HepG2 (cell line): Measurements from ENCODE around the gene ITPR1. TPM values are rescaled to one million over a fixed set of nuclear protein-coding genes. Genes with fewer than 3 reads are reported as not detected.

Experiments
- ATAC-seq: fragments of 200-7000 bp; cut with Tn5 transposase; 3 replicates; pipeline ENCODE4 v1.9.1; 2020; ENCODE audit warnings: mild to moderate bottlenecking, moderate library complexity
- BruUV-seq: library from RNA; stranded (reverse); fragments of 400-500 nt; replicated peaks from 2 replicates; lab custom pipeline; 2021; lab: Mats Ljungman, UMichigan
- CTCF ChIA-PET: fragments of 300-600 bp; formaldehyde crosslinking; extraction: SDS; loops from one replicate; lab custom pipeline; 2021; ENCODE audit warnings: low total read pairs, inconsistent platforms, low intra/inter-chr PET ratio; lab: Yijun Ruan, JAX
- POLR2A ChIA-PET: fragments of 350-600 bp; sonication (Branson Sonifier 250); formaldehyde crosslinking; loops from one replicate; lab custom pipeline; 2020; ENCODE audit warnings: antibody characterized with exemption, inconsistent platforms; lab: Yijun Ruan, JAX
- DNase-seq: peaks from one replicate; pipeline ENCODE4 v3.0.0-alpha.2; 2015; ENCODE audit warnings: low spot score
- FAIRE-seq: peaks from 3 replicates; lab custom pipeline; 2011; peaks lifted over from hg19 to GRCh38; lab: Jason Lieb, UNC
- H2AFZ ChIP-seq: one replicate; pipeline ENCODE4 v1.6.1; 2011; ENCODE audit warnings: low read length, inconsistent platforms
- H3K27ac ChIP-seq: fragments of 300-600 bp; 3 replicates; pipeline ENCODE4 v1.8.0; 2011; ENCODE audit warnings: mixed run types, mild to moderate bottlenecking, mixed read lengths, low read length, inconsistent platforms; ENCODE audit not compliant: insufficient read depth; ENCODE audit errors: extremely low read length
- H3K27me3 ChIP-seq, 2 experiments: fragments of 200-600 bp in 1 of 2; 2 replicates in 1 of 2; 3 replicates in 1 of 2; pipeline versions ENCODE4 v1.6.0 to v1.8.0; 2011; ENCODE audit warnings: low read length in 2 of 2, mild to moderate bottlenecking in 2 of 2, moderate library complexity in 2 of 2, inconsistent platforms in 1 of 2; ENCODE audit not compliant: insufficient read depth in 2 of 2, control insufficient read depth in 1 of 2
- H3K36me3 ChIP-seq, 2 experiments: fragments of 200-600 bp in 1 of 2; replicated peaks in 1 of 2; 2 replicates in 1 of 2; 3 replicates in 1 of 2; pipeline versions ENCODE4 v1.5.1 to v1.8.0; 2011; ENCODE audit warnings: low read length in 2 of 2, inconsistent platforms in 1 of 2; ENCODE audit not compliant: insufficient read depth in 2 of 2, control insufficient read depth in 1 of 2
- H3K4me1 ChIP-seq: 2 replicates; pipeline ENCODE4 v1.5.1; 2012; ENCODE audit warnings: low read length, inconsistent platforms; ENCODE audit not compliant: insufficient read depth
- H3K4me2 ChIP-seq: 2 replicates; pipeline ENCODE4 v1.6.0; 2011; ENCODE audit warnings: low read depth, low read length, inconsistent platforms
- H3K4me3 ChIP-seq, 3 experiments: fragments of 200-600 bp in 1 of 3; sonication (generic), shearing (Covaris generic) in 1 of 3; replicated peaks in 1 of 3; 2 replicates each; pipeline ENCODE4 v1.5.1; 2011 to 2016; ENCODE audit warnings: low read length in 3 of 3, inconsistent platforms in 2 of 3, low read depth in 2 of 3, mild to moderate bottlenecking in 2 of 3, control low read depth in 1 of 3, mixed read lengths in 1 of 3; ENCODE audit not compliant: insufficient read depth in 1 of 3
- H3K79me2 ChIP-seq: one replicate; pipeline ENCODE4 v1.6.1; 2011; ENCODE audit warnings: low read length, inconsistent platforms; ENCODE audit not compliant: insufficient read depth
- H3K9ac ChIP-seq: 2 replicates; pipeline ENCODE4 v1.6.0; 2011; ENCODE audit warnings: mild to moderate bottlenecking, low read depth, low read length, inconsistent platforms; ENCODE audit not compliant: insufficient read depth
- H3K9me3 ChIP-seq: 2 replicates; pipeline ENCODE4 v1.5.1; 2012; ENCODE audit warnings: mild to moderate bottlenecking, low read length
- H4K20me1 ChIP-seq: 2 replicates; pipeline ENCODE4 v1.6.0; 2011; ENCODE audit warnings: inconsistent platforms, mild to moderate bottlenecking, low read length, moderate library complexity; ENCODE audit not compliant: insufficient read depth
- ELK4 ChIP-seq: sonication (generic); formaldehyde crosslinking; IDR thresholded peaks from 2 replicates; pipeline ENCODE4 v1.9.0; 2021; ENCODE audit warnings: missing genetic modification reagents, borderline replicate concordance
- HIVEP1 ChIP-seq: sonication (generic); formaldehyde crosslinking; IDR thresholded peaks from 2 replicates; pipeline ENCODE4 v1.4.0; 2020; ENCODE audit warnings: mild to moderate bottlenecking, missing genetic modification reagents
- NONO ChIP-seq, 2 experiments: fragments of 450-650 bp in 1 of 2; sonication (generic) in 1 of 2; formaldehyde crosslinking in 1 of 2; IDR thresholded peaks in 1 of 2; conservative IDR thresholded peaks in 1 of 2; 2 replicates each; pipeline versions ENCODE4 v1.6.1 to v1.8.0; 2017 to 2022; ENCODE audit warnings: mild to moderate bottlenecking in 1 of 2, missing genetic modification reagents in 1 of 2, moderate library complexity in 1 of 2
- PHF5A ChIP-seq: IDR thresholded peaks from one replicate; pipeline ENCODE4 v1.6.1; 2018; ENCODE audit warnings: low read depth, missing genetic modification reagents; ENCODE audit not compliant: unreplicated experiment
- TBP ChIP-seq: sonication (generic); formaldehyde crosslinking; IDR thresholded peaks from 2 replicates; pipeline ENCODE4 v1.5.0; 2020; ENCODE audit warnings: missing genetic modification reagents
- ZNF17 ChIP-seq: sonication (generic); formaldehyde crosslinking; IDR thresholded peaks from 2 replicates; pipeline ENCODE4 v1.5.0; 2020; ENCODE audit warnings: mild to moderate bottlenecking, missing genetic modification reagents
- ZNF350 ChIP-seq: sonication (generic); formaldehyde crosslinking; IDR thresholded peaks from 2 replicates; pipeline ENCODE4 v1.4.0; 2020; ENCODE audit warnings: mild to moderate bottlenecking, low read depth, missing genetic modification reagents, borderline replicate concordance
- ZNF430 ChIP-seq: sonication (generic); formaldehyde crosslinking; IDR thresholded peaks from 2 replicates; pipeline ENCODE4 v1.9.0; 2021; ENCODE audit warnings: mild to moderate bottlenecking, missing genetic modification reagents
- WGBS: methylation state at CpG from one replicate; pipeline ENCODE4 v1.1.6; 2017; ENCODE audit warnings: low lambda C conversion rate; 5-methylcytosine and 5-hydroxymethylcytosine counted together
- in situ Hi-C: cut with HindIII; loops from 2 replicates; pipeline ENCODE4 v1.10.0; 2017; ENCODE audit warnings: low pct_unique_long_range_greater_than_20kb; ENCODE audit not compliant: extremely low pct_ligation_motif_present
- intact Hi-C: fragments of 100-400 bp; cut with micrococcal nuclease; formaldehyde crosslinking; loops from one replicate; pipeline ENCODE4 v1.10.0; 2022; ENCODE audit not compliant: unreplicated experiment
- polyA plus RNA-seq, 8 experiments: library from polyadenylated mRNA; depleted of rRNA in 3 of 8; stranded (reverse) in 7 of 8; unstranded in 1 of 8; fragments of >200 nt; fragmentation: Illumina TruSeq in 4 of 8; extraction: Trizol in 4 of 8; gene quantifications; 2 replicates each; pipeline versions ENCODE4 v1.2.1 to v1.2.3, GENCODE V29; 2011 to 2016; ENCODE audit warnings: low read depth in 4 of 8, missing spikeins in 1 of 8, mixed read lengths in 1 of 8; ENCODE audit not compliant: insufficient read depth in 1 of 8
- total RNA-seq, 5 experiments: library from RNA; depleted of rRNA; stranded (reverse); fragments of >200 nt; fragmentation: Illumina TruSeq; extraction: Trizol; gene quantifications; 2 replicates each; pipeline ENCODE4 v1.2.3, GENCODE V29; 2016; ENCODE audit warnings: low read depth in 1 of 5
- TF ChIP-seq, protein P1 (sequence below): sonication (generic); formaldehyde crosslinking; IDR thresholded peaks from 2 replicates; pipeline ENCODE4 v1.4.0; 2020; ENCODE audit warnings: mild to moderate bottlenecking, low read depth, missing genetic modification reagents
- TF ChIP-seq, protein P2 (sequence below): sonication (generic); formaldehyde crosslinking; IDR thresholded peaks from 2 replicates; pipeline ENCODE4 v1.4.0; 2020; ENCODE audit warnings: missing genetic modification reagents; ENCODE audit errors: not compliant biosample characterization
- TF ChIP-seq, protein P3 (sequence below): sonication (generic); formaldehyde crosslinking; IDR thresholded peaks from 2 replicates; pipeline ENCODE4 v1.8.0; 2023; ENCODE audit warnings: mild to moderate bottlenecking, missing genetic modification reagents

The ITPR1 gene
- total and polyA plus RNA-seq, 2 of the 13 experiments (the other 11 are each of a cell fraction or from before 2014, with no cell fraction given), result 10.0 to 11.4 TPM

DNA sequence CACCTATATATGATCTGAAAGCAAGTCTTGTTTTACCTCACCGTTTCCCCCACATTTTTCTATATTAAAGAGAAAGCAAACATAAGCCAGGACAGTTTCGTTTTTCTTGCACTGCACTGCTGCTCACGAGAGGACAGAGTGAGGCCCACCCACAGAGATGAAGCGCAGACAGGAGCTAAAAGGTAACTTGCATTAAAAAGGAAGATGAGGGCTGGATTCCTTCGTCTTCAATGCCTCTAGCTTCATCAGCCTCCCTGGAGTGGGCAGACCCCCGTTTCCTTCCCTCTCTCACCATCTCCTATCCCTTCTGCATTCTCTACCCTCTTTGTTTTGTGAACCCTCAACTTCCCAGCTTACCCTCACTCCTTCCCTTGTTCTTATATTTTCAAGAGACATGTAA lies 45.0 kb upstream of the ITPR1 start:
- FAIRE-seq, result no peak
- CTCF ChIA-PET, result no interaction called here
- no peak for ATAC-seq

DNA sequence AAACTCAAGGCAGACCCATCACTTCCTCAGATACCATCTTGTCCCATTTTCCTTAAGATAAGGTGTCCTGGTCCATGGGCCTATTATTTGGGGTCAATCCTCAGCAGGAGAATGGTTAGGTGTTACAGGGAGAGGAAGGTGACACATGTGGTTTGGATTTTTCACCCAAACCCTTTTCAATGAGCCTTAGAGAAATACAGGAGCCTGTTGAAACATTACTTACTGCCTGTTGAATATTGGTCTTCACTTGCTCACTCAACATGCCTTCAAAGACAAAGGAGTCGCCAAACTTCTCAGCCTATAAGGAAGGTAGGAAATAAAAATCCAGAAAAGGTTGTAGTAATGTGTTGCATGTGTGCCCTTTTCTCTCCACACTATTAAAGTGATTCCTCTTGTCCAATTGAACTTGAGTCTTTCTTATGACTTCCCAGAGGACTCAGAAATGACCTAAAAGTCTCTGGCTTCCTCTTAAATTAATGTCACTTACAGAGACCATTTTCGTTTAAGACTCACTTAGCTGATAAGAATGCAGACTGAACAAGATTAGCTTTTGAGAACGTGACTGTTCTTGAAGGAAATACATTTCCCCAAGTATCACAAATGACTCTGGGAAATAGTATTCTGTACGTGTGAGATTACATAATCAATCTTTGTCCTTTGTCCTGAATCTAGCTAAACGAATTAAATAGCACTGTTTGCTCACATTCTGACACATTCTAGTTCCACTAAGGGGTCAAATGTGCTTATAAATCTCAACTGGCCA lies 43.9 kb upstream of the ITPR1 start:
- ATAC-seq (no peak), FAIRE-seq (no peak), DNase-seq (no peak)
- H4K20me1 ChIP-seq, result no peaks in the 10 kb centered on the region
- in situ Hi-C loops (no loop called here), intact Hi-C loops (no loop called here)
- POLR2A ChIA-PET, result interaction anchor here (1.1 kb wide), 1 partner anchor 18 kb away, joined by 3 read pairs; the partner anchor contains the start of gene SUMF1
- 91% methylated on average over 5 of the region's 5 CpGs for WGBS
- no peaks in the 10 kb centered on the region for H3K4me1 ChIP-seq
- peaks cover 9 to 36% of the 10 kb centered on the region in 2 experiments for H3K36me3 ChIP-seq
- H3K27me3 ChIP-seq, result no peaks in the 10 kb centered on the region
- no peak overlapping the region for H2AFZ ChIP-seq
- CTCF ChIA-PET, result no interaction called here
- no peak overlapping the region for H3K4me3 ChIP-seq
- BruUV-seq, result no TSS peak
- H3K9me3 ChIP-seq, result no peaks in the 10 kb centered on the region
- no peak overlapping the region for H3K27ac ChIP-seq
- no peak overlapping the region for H3K4me2 ChIP-seq
- no peak overlapping the region for H3K9ac ChIP-seq
- H3K79me2 ChIP-seq, result no peaks in the 10 kb centered on the region
- TF ChIP-seq, protein P1, sequence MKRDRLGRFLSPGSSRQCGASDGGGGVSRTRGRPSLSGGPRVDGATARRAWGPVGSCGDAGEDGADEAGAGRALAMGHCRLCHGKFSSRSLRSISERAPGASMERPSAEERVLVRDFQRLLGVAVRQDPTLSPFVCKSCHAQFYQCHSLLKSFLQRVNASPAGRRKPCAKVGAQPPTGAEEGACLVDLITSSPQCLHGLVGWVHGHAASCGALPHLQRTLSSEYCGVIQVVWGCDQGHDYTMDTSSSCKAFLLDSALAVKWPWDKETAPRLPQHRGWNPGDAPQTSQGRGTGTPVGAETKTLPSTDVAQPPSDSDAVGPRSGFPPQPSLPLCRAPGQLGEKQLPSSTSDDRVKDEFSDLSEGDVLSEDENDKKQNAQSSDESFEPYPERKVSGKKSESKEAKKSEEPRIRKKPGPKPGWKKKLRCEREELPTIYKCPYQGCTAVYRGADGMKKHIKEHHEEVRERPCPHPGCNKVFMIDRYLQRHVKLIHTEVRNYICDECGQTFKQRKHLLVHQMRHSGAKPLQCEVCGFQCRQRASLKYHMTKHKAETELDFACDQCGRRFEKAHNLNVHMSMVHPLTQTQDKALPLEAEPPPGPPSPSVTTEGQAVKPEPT (CRISPR knock-in tag), result no peak
- TF ChIP-seq, protein P2, sequence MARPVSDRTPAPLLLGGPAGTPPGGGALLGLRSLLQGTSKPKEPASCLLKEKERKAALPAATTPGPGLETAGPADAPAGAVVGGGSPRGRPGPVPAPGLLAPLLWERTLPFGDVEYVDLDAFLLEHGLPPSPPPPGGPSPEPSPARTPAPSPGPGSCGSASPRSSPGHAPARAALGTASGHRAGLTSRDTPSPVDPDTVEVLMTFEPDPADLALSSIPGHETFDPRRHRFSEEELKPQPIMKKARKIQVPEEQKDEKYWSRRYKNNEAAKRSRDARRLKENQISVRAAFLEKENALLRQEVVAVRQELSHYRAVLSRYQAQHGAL (CRISPR knock-in tag), result no peak
- TF ChIP-seq TBP (CRISPR knock-in tag), result no peak
- TF ChIP-seq, protein P3, sequence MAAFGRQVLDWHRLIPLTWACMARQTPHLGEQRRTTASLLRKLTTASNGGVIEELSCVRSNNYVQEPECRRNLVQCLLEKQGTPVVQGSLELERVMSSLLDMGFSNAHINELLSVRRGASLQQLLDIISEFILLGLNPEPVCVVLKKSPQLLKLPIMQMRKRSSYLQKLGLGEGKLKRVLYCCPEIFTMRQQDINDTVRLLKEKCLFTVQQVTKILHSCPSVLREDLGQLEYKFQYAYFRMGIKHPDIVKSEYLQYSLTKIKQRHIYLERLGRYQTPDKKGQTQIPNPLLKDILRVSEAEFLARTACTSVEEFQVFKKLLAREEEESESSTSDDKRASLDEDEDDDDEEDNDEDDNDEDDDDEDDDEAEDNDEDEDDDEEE, result no peak
- TF ChIP-seq NONO (IDR thresholded peaks at IDR 0.05), result no peak
- TF ChIP-seq NONO (CRISPR knock-in tag; conservative IDR thresholded peaks at IDR 0.05), result no peak
- TF ChIP-seq HIVEP1 (CRISPR knock-in tag), result no peak
- TF ChIP-seq PHF5A (CRISPR knock-in tag), result no peak
- TF ChIP-seq ZNF350 (CRISPR knock-in tag), result no peak
- no peak for TF ChIP-seq ZNF430 (CRISPR knock-in tag)

More for the DNA sequence above, 45.0 kb upstream of the ITPR1 start:
- no peak for DNase-seq
- in situ Hi-C loops (no loop called here), intact Hi-C loops (no loop called here)
- no peak for TF ChIP-seq ZNF17 (CRISPR knock-in tag)
- no peak for TF ChIP-seq ELK4
- H3K79me2 ChIP-seq, result no peaks in the 10 kb centered on the region
- H3K9ac ChIP-seq, result no peak overlapping the region
- no peaks in the 10 kb centered on the region for H3K27me3 ChIP-seq
- H3K4me3 ChIP-seq, result no peak overlapping the region
- POLR2A ChIA-PET, result no interaction called here
- WGBS, result 95% methylated on average over 6 of the region's 6 CpGs
- BruUV-seq, result no TSS peak
- H3K9me3 ChIP-seq, result no peaks in the 10 kb centered on the region
- H4K20me1 ChIP-seq, result no peaks in the 10 kb centered on the region
- peaks cover 9 to 38% of the 10 kb centered on the region in 2 experiments for H3K36me3 ChIP-seq
- H2AFZ ChIP-seq, result no peak overlapping the region
- H3K27ac ChIP-seq, result no peak overlapping the region
- H3K4me1 ChIP-seq, result no peaks in the 10 kb centered on the region
- no peak overlapping the region for H3K4me2 ChIP-seq
